Stomach (tissue), 4 donors: ENCODE data around the gene ZCCHC14.

ENCODE experiments used
- CTCF ChIP-seq, 7 experiments: fragments of 450-650 bp in 4 of 7; fragments of 200-600 bp in 3 of 7; sonication (generic) in 3 of 7; IDR thresholded peaks; one replicate each; pipeline ENCODE4 v1.5.1; 2016 to 2019; ENCODE audit warnings: antibody characterized with exemption in 7 of 7, control low read depth in 2 of 7, mild to moderate bottlenecking in 1 of 7
- EP300 ChIP-seq: sonication (generic); formaldehyde crosslinking; IDR thresholded peaks from one replicate; pipeline ENCODE4 v1.6.1; 2017; ENCODE audit warnings: antibody characterized with exemption
- POLR2A ChIP-seq, 4 donors: fragments of 450-650 bp; IDR thresholded peaks; one replicate each; pipeline ENCODE4 v1.6.1; 2016; ENCODE audit warnings: antibody characterized with exemption in 4 of 4, control low read depth in 2 of 4, mild to moderate bottlenecking in 1 of 4, moderate library complexity in 1 of 4

GRCh38 chr16:87423429-87423828 lies 69.4 kb downstream of the ZCCHC14 start:
- TF ChIP-seq CTCF (IDR thresholded peaks at IDR 0.05) (no peak), POLR2A (IDR thresholded peaks at IDR 0.05) (no peak), EP300 (no peak)
